HG03135 (cell line): ENCODE data around the gene RPL23.
"Not testable (repeated sequence)": the region's sequence is repeated elsewhere in the genome, so short reads cannot be mapped to it uniquely, and the experiment has no call there.

Experiments
- ATAC-seq: cut with Tn5 transposase; IDR thresholded peaks from one replicate; pipeline ENCODE4 v1.9.1; 2021; ENCODE audit warnings: mild to moderate bottlenecking, moderate library complexity; ENCODE audit not compliant: unreplicated experiment

The RPL23 gene

GRCh38 chr17:38868817-38869525 lies 15.4 kb upstream of the RPL23 start:
- peak; percentile 34 for ATAC-seq

GRCh38 chr17:38867968-38868816 lies 14.7 kb upstream of the RPL23 start:
- ATAC-seq = no peak

GRCh38 chr17:38867179-38867967 lies 13.9 kb upstream of the RPL23 start:
- no peak for ATAC-seq

- ATAC-seq = no peak
Observed at GRCh38 chr17:38864636-38865398, 11.3 kb upstream of the RPL23 start.

- no peak for ATAC-seq
Observed at GRCh38 chr17:38861399-38861843, 7.9 kb upstream of the RPL23 start.

GRCh38 chr17:38857271-38857670 lies 3.8 kb upstream of the RPL23 start:
- no peak for ATAC-seq

- ATAC-seq = not testable (repeated sequence)
Observed at GRCh38 chr17:38855101-38855714, 1.7 kb upstream of the RPL23 start.

GRCh38 chr17:38852771-38853291 lies 690 bp downstream of the RPL23 start:
- ATAC-seq = no peak

GRCh38 chr17:38851434-38851833 lies 2.1 kb downstream of the RPL23 start:
- no peak for ATAC-seq

GRCh38 chr17:38850374-38850773 lies 3.1 kb downstream of the RPL23 start:
- no peak for ATAC-seq

GRCh38 chr17:38848939-38849605 lies 4.4 kb downstream of the RPL23 start:
- ATAC-seq = no peak

- no peak for ATAC-seq
Observed at GRCh38 chr17:38848557-38848891, 5.0 kb downstream of the RPL23 start.

- ATAC-seq = no peak
Observed at GRCh38 chr17:38844261-38844757, 9.2 kb downstream of the RPL23 start.

GRCh38 chr17:38825762-38826247 lies 27.7 kb downstream of the RPL23 start:
- no peak for ATAC-seq

- peak; percentile 63 for ATAC-seq
Observed at GRCh38 chr17:38824899-38825761, 28.4 kb downstream of the RPL23 start, which contains the start of gene CWC25. TSS of gene CWC25 (minus strand) at chr17:38825321. CDS start at chr17:38825183, 138 bp downstream.

- no peak for ATAC-seq
Observed at GRCh38 chr17:38815576-38816193, 37.8 kb downstream of the RPL23 start.

GRCh38 chr17:38809828-38810227 lies 43.7 kb downstream of the RPL23 start:
- no peak for ATAC-seq
